ENCODE results near the gene TUFT1.

Gene TUFT1

DNA sequence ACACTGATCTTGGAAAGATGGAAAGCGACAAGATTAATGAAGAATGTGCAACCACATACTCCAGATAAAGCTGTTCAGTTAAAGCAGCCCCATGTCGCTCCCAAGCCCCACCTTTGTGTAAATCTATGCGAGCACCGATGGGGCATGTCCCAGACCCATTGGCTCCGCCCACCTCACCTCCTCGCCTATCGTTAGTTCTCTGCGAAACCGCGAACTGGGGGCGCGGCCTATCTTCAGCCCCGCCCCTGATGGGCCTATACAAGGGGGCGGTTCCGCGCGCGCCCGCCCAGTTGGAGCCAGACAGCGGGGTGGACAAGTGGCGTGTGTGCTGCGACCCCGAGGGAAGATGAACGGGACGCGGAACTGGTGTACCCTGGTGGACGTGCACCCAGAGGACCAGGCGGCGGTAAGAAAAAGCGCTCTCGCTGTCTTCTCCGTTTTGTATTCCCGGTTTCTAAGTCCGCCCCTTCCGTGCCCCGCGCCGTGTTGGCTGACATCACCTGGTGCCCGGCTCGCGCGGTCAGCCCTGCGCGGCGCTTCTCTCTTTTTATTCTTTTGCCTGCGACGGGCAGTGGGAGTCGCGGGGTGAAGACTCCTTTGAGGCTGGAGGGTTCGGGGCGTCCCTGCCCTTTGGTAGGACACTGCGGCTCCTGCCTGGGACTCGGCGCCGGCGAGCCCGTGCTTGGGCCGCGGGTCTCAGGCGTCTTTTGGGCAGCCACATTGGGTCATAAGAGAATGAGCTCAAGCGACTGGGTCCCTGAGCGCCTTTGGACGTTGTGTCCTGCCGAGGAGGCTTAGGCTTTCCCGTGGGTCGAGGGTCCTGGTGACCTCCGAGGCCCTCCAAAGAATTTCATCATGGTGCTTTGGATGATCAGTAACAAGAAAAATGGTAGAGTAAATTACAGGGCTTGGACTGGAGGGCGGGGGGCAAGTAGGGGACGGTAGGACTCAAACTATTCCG lies at the start of gene TUFT1:
TSS of gene TUFT1 (plus strand) at position 289 of the 961 bp plus-strand sequence. CDS start at position 347, 58 bp downstream.
- DNase-seq (ENCODE audit: low spot score), result peak; percentile 78

GRCh38 chr1:151491641-151492040 lies 48.5 kb upstream of the TUFT1 start:
- DNase-seq (ENCODE audit: low spot score), result no peak

DNA sequence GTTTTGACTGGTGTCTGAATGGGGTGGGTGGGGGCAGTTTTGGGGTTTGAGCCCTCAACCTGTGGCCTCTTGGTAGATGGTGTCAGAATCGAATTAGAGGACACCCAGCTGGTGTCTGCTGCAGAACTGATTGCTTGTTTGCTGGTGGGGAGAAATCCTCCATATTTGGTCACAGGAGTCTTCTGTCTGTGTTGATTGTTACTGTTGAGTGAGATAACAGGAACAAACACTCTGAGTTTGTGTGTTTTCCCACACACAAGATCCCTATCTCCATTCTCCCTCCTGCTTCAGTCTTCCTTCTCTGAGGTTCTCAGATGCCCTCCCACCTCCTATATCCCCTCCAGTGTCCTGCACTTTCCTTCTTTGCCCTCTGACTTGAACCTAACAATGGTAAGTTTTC lies 48.0 kb upstream of the TUFT1 start:
- no peak for DNase-seq (ENCODE audit: low spot score)

- DNase-seq (ENCODE audit: low spot score), result no peak
Measured at GRCh38 chr1:151493042-151493441, 47.1 kb upstream of the TUFT1 start.

DNA sequence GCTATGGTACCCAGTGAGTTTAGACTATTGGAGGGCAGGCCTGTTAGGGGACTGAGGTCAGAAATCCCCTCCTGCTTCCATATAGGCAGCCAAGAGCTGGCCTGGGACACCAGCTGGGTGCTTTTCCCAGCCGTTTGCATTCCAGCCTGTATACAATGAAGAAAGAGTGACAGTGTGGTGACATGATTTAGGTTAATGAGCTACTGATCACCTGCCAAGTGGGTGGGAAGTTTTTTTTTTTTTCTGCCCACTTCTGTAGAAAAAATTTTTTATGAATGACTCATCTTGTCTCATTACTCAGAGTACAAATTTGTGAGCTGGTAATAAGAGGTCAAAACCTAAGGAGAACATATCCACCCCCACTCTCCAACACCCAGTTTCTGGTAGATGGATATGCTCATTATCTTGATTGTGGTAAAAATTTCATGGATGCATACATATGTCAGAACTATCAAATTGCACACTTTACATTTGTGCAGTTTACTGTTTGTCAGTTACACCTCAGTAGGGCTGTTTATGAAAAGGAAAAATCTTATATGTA lies 45.3 kb upstream of the TUFT1 start:
- DNase-seq (ENCODE audit: low spot score), result no peak

DNA sequence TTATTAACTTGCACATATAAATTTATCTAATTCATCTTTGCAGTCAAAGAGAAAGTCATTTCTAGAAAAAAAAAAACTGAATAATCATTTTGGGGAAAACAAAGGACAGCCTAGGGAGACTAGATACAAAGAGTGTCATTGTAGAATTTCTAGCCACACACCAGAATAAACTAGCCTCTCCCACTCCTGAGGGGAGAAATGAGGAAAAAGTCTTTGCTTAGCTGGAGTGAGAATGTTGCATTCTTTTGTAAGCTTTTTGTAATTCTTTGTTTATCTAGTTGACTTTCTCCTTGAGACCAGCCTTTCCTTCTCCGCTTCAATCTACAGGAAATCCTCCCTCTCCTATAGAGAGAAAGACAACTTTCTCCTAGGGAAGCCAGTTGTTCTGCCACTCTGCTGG lies 44.8 kb upstream of the TUFT1 start:
- DNase-seq (ENCODE audit: low spot score), result no peak

DNA sequence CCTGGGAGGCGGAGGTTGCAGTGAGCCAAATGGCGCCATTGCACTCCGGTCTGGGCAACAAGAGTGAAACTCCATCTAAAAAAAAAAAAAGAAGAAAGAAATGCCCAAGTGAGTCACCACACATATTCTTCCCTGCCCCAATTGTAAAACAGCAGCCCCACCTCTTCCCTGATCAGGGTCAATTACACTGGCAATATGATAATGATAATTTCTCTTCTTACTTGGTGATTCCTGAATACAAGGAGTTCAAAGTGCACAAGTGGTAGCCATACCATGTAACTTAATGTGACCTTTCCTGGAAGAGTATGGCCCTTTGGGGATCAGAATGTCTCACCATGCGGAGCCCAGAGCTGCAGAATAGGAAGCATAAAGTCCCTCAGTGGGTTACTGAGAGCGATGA lies 40.7 kb upstream of the TUFT1 start:
- no peak for DNase-seq (ENCODE audit: low spot score)

DNA sequence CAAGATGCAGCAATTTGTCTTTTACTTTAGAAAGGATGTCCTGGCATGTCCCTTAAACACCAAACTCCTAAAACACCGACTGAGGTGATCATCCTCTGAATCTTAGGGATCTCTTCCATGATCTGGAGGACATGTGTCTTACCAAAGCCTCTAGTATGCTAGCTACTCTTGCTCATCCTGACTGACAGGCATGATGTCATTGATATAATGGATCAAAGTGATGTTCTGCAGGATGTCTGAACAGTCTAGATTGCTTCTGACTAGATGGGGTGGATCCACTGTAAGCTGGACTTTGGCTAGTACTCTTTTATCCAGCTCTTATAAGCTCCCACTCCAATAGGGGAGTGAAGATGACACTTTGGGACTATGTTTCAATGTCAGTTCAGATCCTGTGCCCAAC lies 40.2 kb upstream of the TUFT1 start:
- DNase-seq (ENCODE audit: low spot score), result no peak

GRCh38 chr1:151501474-151501873 lies 38.6 kb upstream of the TUFT1 start:
- no peak for DNase-seq (ENCODE audit: low spot score)

DNA sequence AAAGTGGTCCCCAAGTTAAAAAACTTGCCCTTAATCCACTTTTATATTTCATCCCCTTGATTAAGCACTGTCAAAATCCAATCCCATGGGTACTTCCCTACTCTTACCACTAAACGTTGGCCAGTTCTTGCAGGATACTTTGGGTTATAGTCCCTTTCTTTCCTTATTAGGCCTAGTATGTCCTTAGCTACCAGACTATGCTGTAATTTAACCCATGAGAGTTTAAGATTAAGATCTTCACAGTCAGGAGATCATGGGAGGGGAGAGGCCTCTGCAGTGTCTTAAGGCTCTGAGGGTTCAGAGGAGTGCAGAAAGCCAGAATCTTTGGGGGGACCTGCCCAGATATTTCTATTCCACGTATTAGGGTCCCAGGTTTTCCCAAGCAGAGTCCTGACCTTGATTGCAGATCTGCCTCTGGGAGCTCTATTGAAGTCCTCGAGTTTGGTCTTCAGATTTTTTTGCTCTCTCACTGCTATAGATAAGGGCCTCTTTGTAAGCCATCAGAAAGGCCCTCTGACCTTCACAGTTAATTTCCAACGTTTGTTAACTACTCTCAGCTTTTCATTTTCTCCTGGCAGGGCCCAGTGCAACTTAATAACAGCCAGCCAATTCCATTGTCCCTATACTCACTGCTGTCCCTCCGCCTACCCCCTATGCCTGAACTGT lies 37.9 kb upstream of the TUFT1 start:
- DNase-seq (ENCODE audit: low spot score), result no peak

DNA sequence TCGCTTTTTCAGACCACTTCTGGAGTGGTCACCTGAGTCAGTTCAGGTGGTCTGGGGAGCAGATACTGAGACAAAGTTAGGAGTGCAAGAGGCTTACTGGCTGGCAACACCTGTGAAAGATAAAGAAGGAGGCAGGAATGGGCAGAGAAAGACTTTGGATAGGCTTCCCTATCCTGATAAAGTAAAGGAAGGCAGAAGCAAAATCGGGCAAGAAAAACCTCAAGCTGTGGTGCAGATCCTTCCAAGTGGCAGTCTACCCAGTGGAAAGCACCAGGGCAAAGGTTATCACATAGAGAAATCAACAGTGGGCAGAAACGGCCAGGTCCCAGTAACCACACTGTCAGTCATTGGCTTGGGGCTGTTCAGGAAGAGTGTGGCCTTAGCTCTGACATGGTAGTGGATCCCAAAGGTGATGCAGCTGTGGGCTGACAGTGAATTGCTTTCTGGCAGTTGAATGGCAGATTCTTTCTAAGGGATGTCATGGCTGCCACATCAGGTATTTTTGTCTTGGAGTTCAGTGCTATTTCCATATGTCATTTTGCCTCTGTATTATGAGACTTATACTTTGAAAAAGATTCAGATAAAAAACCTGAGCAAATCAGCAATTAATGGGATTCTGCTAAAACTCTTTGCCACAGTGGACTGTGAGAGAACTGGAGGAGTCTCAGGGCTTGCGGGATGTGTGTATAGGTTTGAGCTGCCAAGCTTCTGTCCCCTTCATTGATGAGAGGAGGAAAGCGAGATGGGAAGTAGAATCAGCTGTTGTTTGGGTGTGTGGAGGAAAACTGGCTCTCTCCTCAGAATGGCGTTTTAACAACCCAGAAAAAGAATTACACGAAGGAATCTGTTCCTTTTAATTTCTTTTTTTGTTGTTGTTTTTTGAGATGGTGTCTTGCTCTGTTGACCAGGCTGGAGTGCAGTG lies 37.0 kb upstream of the TUFT1 start:
- DNase-seq (ENCODE audit: low spot score), result no peak

- DNase-seq (ENCODE audit: low spot score), result no peak
Measured at GRCh38 chr1:151504252-151504651, 35.9 kb upstream of the TUFT1 start.

GRCh38 chr1:151504759-151505158 lies 35.4 kb upstream of the TUFT1 start:
- no peak for DNase-seq (ENCODE audit: low spot score)

GRCh38 chr1:151508833-151509232 lies 31.3 kb upstream of the TUFT1 start:
- DNase-seq (ENCODE audit: low spot score), result no peak

GRCh38 chr1:151509350-151510019 lies 30.6 kb upstream of the TUFT1 start:
- no peak for DNase-seq (ENCODE audit: low spot score)

DNA sequence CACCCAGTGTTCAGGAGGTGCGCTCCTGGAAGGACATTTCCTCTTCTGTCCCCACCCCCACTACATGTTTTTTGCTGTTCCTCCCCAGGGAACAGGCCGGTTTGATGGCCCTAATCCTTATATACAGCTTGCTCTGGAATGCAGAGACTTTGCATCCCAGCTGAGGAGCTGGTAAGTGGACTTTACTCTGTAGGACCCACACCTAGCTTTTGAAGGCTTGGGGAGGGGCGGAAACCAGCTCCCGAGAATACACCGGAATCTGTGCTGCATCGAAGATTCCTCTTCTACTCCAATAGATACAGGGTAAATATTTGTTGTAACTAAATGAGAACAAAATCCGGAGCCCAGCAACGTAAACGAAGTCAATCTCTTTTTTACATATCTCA lies 30.1 kb upstream of the TUFT1 start:
- DNase-seq (ENCODE audit: low spot score), result peak; percentile 48

DNA sequence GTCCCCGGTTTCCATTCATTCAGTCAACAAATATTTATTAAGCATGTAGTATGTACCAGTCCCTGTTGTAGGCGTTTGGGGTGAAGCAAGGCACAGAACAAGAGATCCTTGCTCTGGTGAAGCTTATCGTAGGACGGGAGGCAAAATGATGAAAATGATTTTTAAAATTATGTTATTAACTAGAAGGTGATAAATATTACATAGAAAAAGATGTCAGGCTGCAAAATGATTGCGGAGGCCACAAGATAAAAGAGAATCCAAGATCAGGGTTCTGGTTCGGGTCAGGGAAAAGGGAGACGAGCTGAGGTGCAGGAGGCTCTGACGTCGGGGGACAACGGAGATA lies 29.5 kb upstream of the TUFT1 start:
- DNase-seq (ENCODE audit: low spot score), result no peak

GRCh38 chr1:151510957-151511635 lies 29.0 kb upstream of the TUFT1 start, which contains the start of gene CGN:
TSS of gene CGN (plus strand) at chr1:151511387. CDS start at chr1:151518520, 7,133 bp downstream.
- peak; percentile 81 for DNase-seq (ENCODE audit: low spot score)

DNA sequence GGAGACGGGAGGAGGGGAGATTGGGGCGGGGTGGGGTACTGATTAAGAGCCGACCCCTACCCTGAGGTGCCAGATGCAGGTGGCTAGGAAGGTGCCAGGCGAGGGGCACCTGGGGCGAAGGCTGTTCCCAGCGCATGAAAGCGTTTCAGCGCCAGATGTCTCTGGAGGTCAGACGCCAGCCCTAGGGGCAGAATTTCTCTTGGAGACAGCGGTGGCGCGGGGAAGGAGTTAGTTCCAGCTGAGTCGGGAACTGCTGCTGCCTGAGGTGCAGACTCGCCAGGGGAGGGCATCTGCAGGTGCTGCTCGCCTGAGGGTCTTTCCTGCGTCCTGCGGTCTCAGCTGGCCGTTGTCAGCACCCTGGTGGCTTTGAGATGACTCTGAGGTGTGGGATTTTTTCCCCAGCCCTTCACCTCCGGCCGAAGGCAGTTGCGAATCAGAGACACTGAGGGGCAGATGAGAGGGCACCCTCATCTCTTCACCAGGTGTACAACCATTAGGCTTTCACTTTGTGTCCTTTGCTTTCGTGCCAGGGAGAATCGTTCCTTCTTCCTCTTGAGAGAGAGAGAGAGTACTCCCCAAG lies 28.4 kb upstream of the TUFT1 start:
- peak; percentile 23 for DNase-seq (ENCODE audit: low spot score)

GRCh38 chr1:151512326-151512725 lies 27.8 kb upstream of the TUFT1 start:
- no peak for DNase-seq (ENCODE audit: low spot score)
